ENCODE measurements around the gene TYSND1. TPM values are rescaled to one million over a fixed set of nuclear protein-coding genes. Genes with fewer than 3 reads are reported as not detected.

TYSND1 gene
- total RNA-seq, 1 donor from 2014 or later: 12.3 TPM

- Histone ChIP-seq H3K4me1 (peaks cover 0 to 16% of the 10 kb centered on the region in 2 donors), H3K9me3 (no peaks in the 10 kb centered on the region), H3K27me3 (no peaks in the 10 kb centered on the region), H3K4me3 (peak overlapping the region; percentile 87 to 95), H3K27ac (peak overlapping the region; percentile 77 to 87), H3K36me3 (peaks cover 21 to 27% of the 10 kb centered on the region in 2 donors)
- DNase-seq (ENCODE audit: low spot score in 2 of 2): no peak
- TF ChIP-seq CTCF (IDR thresholded peaks at IDR 0.05): no peak
- intact Hi-C loops (cut with DNase I): loop anchor here (5.0 kb wide), 1 partner anchor 85 kb away; the partner anchor contains the start of gene PPA1
Measured at GRCh38 chr10:70147259-70147625, 742 bp upstream of the TYSND1 start.

GRCh38 chr10:70145666-70146488, 623 bp downstream of the TYSND1 start:
- Histone ChIP-seq H3K27me3 (no peaks in the 10 kb centered on the region), H3K36me3 (peaks cover 8 to 18% of the 10 kb centered on the region in 2 donors), H3K4me1 (peaks cover 0 to 16% of the 10 kb centered on the region in 2 donors), H3K9me3 (no peaks in the 10 kb centered on the region), H3K4me3 (peak overlapping the region; percentile 87 to 95), H3K27ac (peak overlapping the region; percentile 87 to 88)
- TF ChIP-seq CTCF (IDR thresholded peaks at IDR 0.05): peak; percentile 52 to 62 (median 61)
- peak in 1 of 2 donors; percentile 81 for DNase-seq (ENCODE audit: low spot score in 2 of 2)
- intact Hi-C loops (cut with DNase I): loop anchor here (1.0 to 5.0 kb wide), 4 partner anchors 14 to 86 kb away; partner anchors contain the start of genes AIFM2, PPA1 and SAR1A

DNA sequence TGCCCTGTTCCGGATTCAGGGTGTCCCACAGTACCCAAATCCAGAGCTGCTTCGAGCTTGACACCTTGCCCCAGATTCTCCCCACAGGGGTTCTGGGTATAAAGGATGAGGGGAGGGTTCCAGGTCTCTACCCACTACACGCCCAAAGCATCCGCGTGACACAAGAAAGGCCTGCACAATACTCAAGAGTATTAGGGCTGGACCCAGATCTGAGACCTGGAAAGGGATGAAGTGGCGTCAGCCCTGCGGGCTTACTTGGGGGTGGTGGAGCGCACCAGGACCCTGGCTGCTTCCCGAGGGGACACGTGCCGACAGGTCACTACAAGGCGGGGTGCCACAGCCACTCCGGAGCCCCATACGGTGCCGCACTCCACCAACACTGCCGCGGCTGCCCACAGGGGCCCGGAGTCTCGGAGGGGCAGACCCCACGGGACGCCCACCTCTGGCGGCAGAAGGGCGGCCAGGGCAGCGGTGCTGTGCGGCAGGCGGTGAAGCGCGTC, 1.3 kb downstream of the TYSND1 start:
- Histone ChIP-seq H3K4me3 (peak overlapping the region; percentile 87 to 95), H3K36me3 (peaks cover 2 to 11% of the 10 kb centered on the region in 2 donors), H3K9me3 (no peaks in the 10 kb centered on the region), H3K27me3 (no peaks in the 10 kb centered on the region), H3K27ac (peak overlapping the region; percentile 87 to 88), H3K4me1 (peaks cover 0 to 16% of the 10 kb centered on the region in 2 donors)
- TF ChIP-seq CTCF (IDR thresholded peaks at IDR 0.05): no peak
- intact Hi-C loops (cut with DNase I): loop anchor here (5.0 kb wide), 1 partner anchor 87 kb away; the partner anchor contains the start of gene PPA1
- DNase-seq (ENCODE audit: low spot score in 2 of 2): no peak

DNA sequence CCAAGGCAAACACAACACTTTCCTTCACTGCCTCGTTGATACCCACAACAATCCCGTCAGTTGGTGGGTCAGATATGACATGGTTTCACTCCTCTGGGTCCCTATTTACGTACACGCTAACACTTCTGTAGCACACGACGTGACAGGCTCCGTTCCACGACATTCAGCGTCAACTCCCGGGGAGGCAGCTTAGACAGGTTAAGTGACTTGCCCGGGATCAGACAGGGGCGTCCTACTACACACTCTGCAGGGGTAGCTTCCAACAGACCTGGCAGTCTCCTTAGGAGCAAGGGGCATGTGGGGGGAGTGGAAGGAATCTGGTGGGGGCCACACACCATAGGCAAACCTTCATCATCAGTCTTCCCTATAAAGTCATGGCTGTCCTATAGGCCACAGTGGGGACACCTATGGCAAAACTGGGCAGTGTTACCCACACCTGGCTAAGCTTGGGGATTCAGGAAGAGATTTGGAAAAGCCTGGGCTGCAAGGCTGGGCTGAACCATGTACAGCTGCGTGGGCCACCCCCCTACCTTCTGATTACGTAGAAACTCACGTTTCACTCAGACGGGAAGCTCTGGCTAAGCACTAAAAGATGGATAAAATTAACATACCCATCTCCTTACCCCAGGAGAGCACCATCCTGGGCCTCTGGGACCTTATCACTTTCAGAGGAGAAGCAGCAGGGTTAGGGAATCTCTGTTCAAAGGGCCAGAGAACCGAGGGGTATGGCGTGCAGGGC, 2.0 kb downstream of the TYSND1 start:
- H3K9me3 ChIP-seq: no peaks in the 10 kb centered on the region
- H3K4me1 ChIP-seq: peaks cover 0 to 16% of the 10 kb centered on the region in 2 donors
- intact Hi-C loops (cut with DNase I): loop anchor here (5.0 kb wide), 1 partner anchor 88 kb away; the partner anchor contains the start of gene PPA1
- DNase-seq (ENCODE audit: low spot score in 2 of 2): peak in 1 of 2 donors; percentile 56
- H3K36me3 ChIP-seq: peaks cover 3 to 6% of the 10 kb centered on the region in 2 donors
- peak overlapping the region; percentile 87 to 95 for H3K4me3 ChIP-seq
- H3K27ac ChIP-seq: peak overlapping the region in 1 of 2 donors; percentile 87
- no peak for TF ChIP-seq CTCF (IDR thresholded peaks at IDR 0.05)
- H3K27me3 ChIP-seq: no peaks in the 10 kb centered on the region

GRCh38 chr10:70142555-70142954, 3.9 kb downstream of the TYSND1 start:
- H3K4me1 ChIP-seq: peaks cover 0 to 13% of the 10 kb centered on the region in 2 donors
- TF ChIP-seq CTCF (IDR thresholded peaks at IDR 0.05): no peak
- no peaks in the 10 kb centered on the region for H3K27me3 ChIP-seq
- H3K36me3 ChIP-seq: peaks cover 0 to 11% of the 10 kb centered on the region in 2 donors
- H3K27ac ChIP-seq: no peak overlapping the region
- intact Hi-C loops (cut with DNase I): no loop called here
- DNase-seq (ENCODE audit: low spot score in 2 of 2): no peak
- H3K9me3 ChIP-seq: no peaks in the 10 kb centered on the region
- no peak overlapping the region for H3K4me3 ChIP-seq
